Duodenal mucosa (tissue), 2 donors: ENCODE measurements around the gene CSN1S1.

ENCODE experiments used
- H3K27ac ChIP-seq: one replicate; pipeline ENCODE4 v1.7.0; 2013; ENCODE audit warnings: low read depth, low read length
- H3K27me3 ChIP-seq, 2 donors: one replicate each; pipeline ENCODE4 v1.7.0; 2013; ENCODE audit warnings: low read length in 2 of 2, control low read depth in 1 of 2; ENCODE audit not compliant: insufficient read depth in 2 of 2, control insufficient read depth in 1 of 2
- H3K36me3 ChIP-seq, 2 donors: one replicate each; pipeline ENCODE4 v1.7.0; 2013; ENCODE audit warnings: low read length in 2 of 2, control low read depth in 1 of 2; ENCODE audit not compliant: insufficient read depth in 2 of 2, control insufficient read depth in 1 of 2
- H3K4me1 ChIP-seq, 2 donors: one replicate each; pipeline ENCODE4 v1.7.0; 2013; ENCODE audit warnings: low read length in 2 of 2, control low read depth in 1 of 2; ENCODE audit not compliant: insufficient read depth in 2 of 2, control insufficient read depth in 1 of 2
- H3K4me3 ChIP-seq, 2 donors: one replicate each; pipeline ENCODE4 v1.7.0; 2013; ENCODE audit warnings: low read length in 2 of 2, low read depth in 1 of 2
- H3K9ac ChIP-seq, 2 donors: one replicate each; pipeline ENCODE4 v1.7.0; 2013; ENCODE audit warnings: low read length in 2 of 2, low read depth in 1 of 2
- H3K9me3 ChIP-seq, 2 donors: one replicate each; pipeline ENCODE4 v1.7.0; 2013; ENCODE audit warnings: low read length in 2 of 2, control low read depth in 1 of 2; ENCODE audit not compliant: control insufficient read depth in 1 of 2

The CSN1S1 gene, protein sequence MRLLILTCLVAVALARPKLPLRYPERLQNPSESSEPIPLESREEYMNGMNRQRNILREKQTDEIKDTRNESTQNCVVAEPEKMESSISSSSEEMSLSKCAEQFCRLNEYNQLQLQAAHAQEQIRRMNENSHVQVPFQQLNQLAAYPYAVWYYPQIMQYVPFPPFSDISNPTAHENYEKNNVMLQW

DNA sequence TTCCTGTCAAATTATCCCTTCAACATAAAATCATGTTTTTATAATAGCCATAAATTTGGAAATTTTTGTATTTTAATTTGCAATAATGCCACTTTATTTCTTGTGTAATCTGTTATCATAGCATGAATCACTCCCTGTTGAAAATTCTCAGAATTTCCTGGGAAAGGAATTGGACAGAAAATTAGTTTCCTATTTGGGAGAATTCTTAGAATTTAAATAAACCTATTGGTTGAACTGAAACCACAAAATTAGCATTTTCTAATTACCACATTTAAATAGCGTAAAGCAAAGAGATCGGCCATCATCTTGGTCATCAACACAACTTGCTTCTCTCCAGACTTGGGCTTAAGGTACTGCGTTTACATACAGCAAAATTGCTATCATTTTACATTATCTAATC, at the start of gene CSN1S1:
CSN1S1 (plus strand) TSS at position 301 of the 400 bp plus-strand sequence. CDS start 1,488 bp downstream, outside the sequence.
- no peaks in the 10 kb centered on the region for H3K36me3 ChIP-seq

DNA sequence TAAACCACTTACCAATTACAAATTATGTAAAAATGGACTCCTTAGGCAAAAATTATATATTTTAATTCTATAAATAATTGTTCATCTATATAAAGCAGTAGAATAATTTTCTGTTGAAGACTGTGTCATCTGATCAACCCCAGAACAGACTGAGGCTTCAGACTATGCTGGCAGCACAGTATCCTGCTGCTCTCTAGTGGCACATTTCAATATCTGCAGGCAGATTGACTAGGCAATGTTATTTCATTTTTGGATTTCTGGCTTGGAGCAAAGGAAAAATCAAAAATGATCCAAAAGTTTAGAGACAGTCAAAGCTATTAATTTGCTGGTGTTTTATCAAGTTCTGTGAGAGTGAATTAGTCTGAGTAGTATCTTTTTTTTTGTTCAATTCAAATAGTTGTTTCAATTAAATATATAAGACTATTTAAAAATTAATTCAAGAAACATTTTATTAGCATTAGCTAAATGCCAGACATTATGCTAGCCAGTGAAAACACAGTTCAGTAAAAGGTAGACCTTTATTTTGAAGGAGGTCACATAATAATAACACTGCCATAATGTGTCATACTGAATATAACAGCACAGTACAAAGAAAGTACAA, 49.6 kb upstream of the CSN1S1 start:
- Histone ChIP-seq H3K27me3 (no peaks in the 10 kb centered on the region), H3K4me1 (peaks cover 5 to 9% of the 10 kb centered on the region in 2 donors), H3K36me3 (no peaks in the 10 kb centered on the region)

More for the DNA sequence above, at the start of gene CSN1S1:
- Histone ChIP-seq H3K9ac (no peak within 1 kb of the TSS), H3K27me3 (no peaks in the 10 kb centered on the region), H3K4me3 (no peak within 1 kb of the TSS), H3K4me1 (no peaks in the 10 kb centered on the region), H3K9me3 (no peaks in the 10 kb centered on the region), H3K27ac (no peak within 1 kb of the TSS)

DNA sequence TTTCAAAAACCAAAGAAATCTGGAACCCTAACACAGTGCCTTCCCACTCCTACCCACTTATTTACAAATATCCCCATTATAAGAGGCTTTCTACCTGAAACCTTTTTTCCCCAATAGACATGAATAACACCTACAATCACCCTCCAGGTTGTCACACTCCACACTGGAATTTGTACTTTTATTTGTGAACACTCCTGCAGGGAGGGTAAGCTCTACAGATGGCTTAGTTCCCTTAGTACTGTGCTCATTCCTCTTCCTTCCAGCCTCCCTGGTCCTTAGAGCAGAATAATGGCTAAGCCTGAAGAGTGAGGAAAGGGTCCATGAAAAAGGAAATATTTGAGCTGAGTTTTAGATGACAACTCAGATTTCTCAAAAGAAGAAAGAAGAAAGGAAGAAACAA, 48.7 kb upstream of the CSN1S1 start:
- no peaks in the 10 kb centered on the region for H3K27me3 ChIP-seq
- peaks cover 0 to 4% of the 10 kb centered on the region in 2 donors for H3K4me1 ChIP-seq
- peaks cover 0 to 6% of the 10 kb centered on the region in 2 donors for H3K9me3 ChIP-seq
- H3K36me3 ChIP-seq = no peaks in the 10 kb centered on the region
- no peak overlapping the region for H3K9ac ChIP-seq
- H3K27ac ChIP-seq = no peak overlapping the region
- no peak overlapping the region for H3K4me3 ChIP-seq

More for the DNA sequence above, 49.6 kb upstream of the CSN1S1 start:
- H3K27ac ChIP-seq = no peak overlapping the region
- H3K4me3 ChIP-seq = no peak overlapping the region
- H3K9ac ChIP-seq = no peak overlapping the region
- peaks cover 0 to 6% of the 10 kb centered on the region in 2 donors for H3K9me3 ChIP-seq

GRCh38 chr4:69888336-69888735, 42.5 kb upstream of the CSN1S1 start:
- Histone ChIP-seq H3K9me3 (peaks cover 0 to 2% of the 10 kb centered on the region in 2 donors), H3K27ac (no peak overlapping the region), H3K9ac (no peak overlapping the region), H3K27me3 (no peaks in the 10 kb centered on the region), H3K4me1 (no peaks in the 10 kb centered on the region), H3K36me3 (no peaks in the 10 kb centered on the region), H3K4me3 (no peak overlapping the region)

- Histone ChIP-seq H3K9me3 (no peaks in the 10 kb centered on the region), H3K4me3 (no peak overlapping the region), H3K36me3 (no peaks in the 10 kb centered on the region), H3K9ac (no peak overlapping the region), H3K27me3 (no peaks in the 10 kb centered on the region), H3K4me1 (no peaks in the 10 kb centered on the region), H3K27ac (no peak overlapping the region)
Observed at GRCh38 chr4:69894186-69894585, 36.7 kb upstream of the CSN1S1 start.

GRCh38 chr4:69894721-69895120, 36.1 kb upstream of the CSN1S1 start:
- Histone ChIP-seq H3K9ac (no peak overlapping the region), H3K4me3 (no peak overlapping the region), H3K27me3 (no peaks in the 10 kb centered on the region), H3K27ac (no peak overlapping the region), H3K4me1 (no peaks in the 10 kb centered on the region), H3K36me3 (no peaks in the 10 kb centered on the region), H3K9me3 (no peaks in the 10 kb centered on the region)

GRCh38 chr4:69896530-69897116, 34.2 kb upstream of the CSN1S1 start:
- no peak overlapping the region for H3K4me3 ChIP-seq
- H3K27ac ChIP-seq = no peak overlapping the region
- H3K9me3 ChIP-seq = no peaks in the 10 kb centered on the region
- H3K4me1 ChIP-seq = no peaks in the 10 kb centered on the region
- H3K36me3 ChIP-seq = no peaks in the 10 kb centered on the region
- H3K27me3 ChIP-seq = no peaks in the 10 kb centered on the region
- H3K9ac ChIP-seq = no peak overlapping the region

GRCh38 chr4:69907151-69907550, 23.7 kb upstream of the CSN1S1 start:
- Histone ChIP-seq H3K9ac (no peak overlapping the region), H3K27me3 (no peaks in the 10 kb centered on the region), H3K9me3 (no peaks in the 10 kb centered on the region), H3K27ac (no peak overlapping the region), H3K4me3 (no peak overlapping the region), H3K36me3 (no peaks in the 10 kb centered on the region), H3K4me1 (no peaks in the 10 kb centered on the region)

GRCh38 chr4:69909195-69909594, 21.7 kb upstream of the CSN1S1 start:
- Histone ChIP-seq H3K27me3 (no peaks in the 10 kb centered on the region), H3K4me3 (no peak overlapping the region), H3K36me3 (no peaks in the 10 kb centered on the region), H3K27ac (no peak overlapping the region), H3K9me3 (no peaks in the 10 kb centered on the region), H3K9ac (no peak overlapping the region), H3K4me1 (no peaks in the 10 kb centered on the region)

DNA sequence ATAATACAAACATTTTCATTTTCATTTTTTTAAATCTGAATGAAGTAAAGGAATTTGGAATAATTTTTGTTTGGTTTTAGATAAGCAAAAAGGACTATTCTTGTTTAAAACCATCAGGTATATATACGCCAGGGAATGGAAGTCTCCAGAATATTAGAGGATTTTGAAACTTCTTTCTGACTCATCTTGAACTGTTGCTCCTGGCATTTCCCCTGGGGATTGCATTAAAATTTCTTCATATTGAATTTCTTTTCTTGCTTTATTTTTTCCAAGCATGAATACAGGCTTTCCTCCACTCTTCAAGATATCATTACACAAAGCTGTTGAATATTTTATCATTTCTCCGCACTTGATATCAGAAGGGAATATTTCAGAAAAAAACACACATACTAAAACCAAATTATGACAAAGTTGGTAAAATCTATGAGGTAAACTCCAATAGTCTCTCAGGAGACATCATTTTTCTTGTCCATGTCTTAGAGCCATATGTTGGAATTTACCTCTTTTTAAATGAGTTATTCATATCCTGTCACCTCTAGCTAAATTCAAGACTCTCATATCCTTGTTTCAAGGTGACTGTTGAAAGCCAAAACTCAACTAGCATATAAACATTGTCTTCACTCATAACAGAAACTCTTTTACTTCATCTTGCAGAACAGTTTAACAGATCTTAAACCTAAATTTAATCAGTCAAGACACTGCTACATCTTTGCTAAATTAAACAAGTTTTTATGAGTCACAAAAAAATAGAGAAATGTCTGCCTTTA, 20.7 kb upstream of the CSN1S1 start:
- Histone ChIP-seq H3K27ac (no peak overlapping the region), H3K4me1 (no peaks in the 10 kb centered on the region), H3K9ac (no peak overlapping the region)

More for the DNA sequence above, 20.7 kb upstream of the CSN1S1 start:
- H3K4me3 ChIP-seq = no peak overlapping the region
- H3K36me3 ChIP-seq = no peaks in the 10 kb centered on the region
- H3K27me3 ChIP-seq = no peaks in the 10 kb centered on the region
- H3K9me3 ChIP-seq = no peaks in the 10 kb centered on the region
